Tibial nerve (tissue), 4 donors: ENCODE data around the gene NT5C. TPM values are rescaled to one million over a fixed set of nuclear protein-coding genes. Genes with fewer than 3 reads are reported as not detected.

Experiments
- DNase-seq, 2 donors: peaks; one replicate each; pipeline ENCODE4 v3.0.0-alpha.2; 2019; ENCODE audit warnings: low spot score in 2 of 2
- H3K27ac ChIP-seq, 4 donors: fragments of 200-600 bp; sonication (generic) in 3 of 4; one replicate each; pipeline ENCODE4 v1.5.1; 2017 to 2019; ENCODE audit warnings: mild to moderate bottlenecking in 1 of 4
- H3K27me3 ChIP-seq, 2 donors: fragments of 200-600 bp; sonication (generic) in 1 of 2; one replicate each; pipeline versions ENCODE4 v1.5.1 to v1.6.0; 2017 to 2019
- H3K36me3 ChIP-seq, 3 donors: fragments of 200-600 bp; sonication (generic); one replicate each; pipeline ENCODE4 v1.5.1; 2018 to 2019
- H3K4me1 ChIP-seq, 4 donors: fragments of 200-600 bp; sonication (generic) in 3 of 4; one replicate each; pipeline ENCODE4 v1.5.1; 2017 to 2019
- H3K4me3 ChIP-seq, 4 donors: fragments of 200-600 bp; sonication (generic) in 3 of 4; one replicate each; pipeline ENCODE4 v1.5.1; 2017 to 2019; ENCODE audit warnings: mild to moderate bottlenecking in 1 of 4, moderate library complexity in 1 of 4
- H3K9me3 ChIP-seq, 4 donors: fragments of 200-600 bp; sonication (generic) in 3 of 4; one replicate each; pipeline ENCODE4 v1.5.1; 2017 to 2019
- CTCF ChIP-seq, 5 experiments: fragments of 200-600 bp in 3 of 5; fragments of 450-650 bp in 2 of 5; sonication (generic) in 3 of 5; IDR thresholded peaks; one replicate each; pipeline ENCODE4 v1.5.1; 2016 to 2019; ENCODE audit warnings: antibody characterized with exemption in 5 of 5, mild to moderate bottlenecking in 3 of 5, moderate library complexity in 2 of 5
- EP300 ChIP-seq, 2 donors: sonication (generic); formaldehyde crosslinking; IDR thresholded peaks; one replicate each; pipeline ENCODE4 v1.6.1; 2017; ENCODE audit warnings: antibody characterized with exemption in 2 of 2, mild to moderate bottlenecking in 1 of 2
- POLR2A ChIP-seq, 2 donors: fragments of 450-650 bp; IDR thresholded peaks; one replicate each; pipeline ENCODE4 v1.6.1; 2017; ENCODE audit warnings: antibody characterized with exemption in 2 of 2, mild to moderate bottlenecking in 2 of 2, moderate library complexity in 2 of 2
- WGBS, 2 donors: methylation state at CpG; one replicate each; pipeline ENCODE4 v1.1.5; 2018; 5-methylcytosine and 5-hydroxymethylcytosine counted together
- total RNA-seq, 4 donors: library from RNA; depleted of rRNA; stranded (reverse); fragments of >200 nt; gene quantifications; one replicate each; pipeline ENCODE4 v1.1.0, GENCODE V29; 2016

NT5C gene
- total RNA-seq, 4 donors from 2014 or later, result 137 to 194 (median 166) TPM

- 66 to 82% methylated on average over 13 to 16 of the region's 16 CpGs for WGBS, 2 donors
- H3K27ac ChIP-seq, result peak overlapping the region in 1 of 4 donors; percentile 25
- no peaks in the 10 kb centered on the region for H3K27me3 ChIP-seq
- H3K36me3 ChIP-seq, result peaks cover 0 to 18% (median 0%) of the 10 kb centered on the region in 3 donors
- H3K4me1 ChIP-seq, result peaks cover 0 to 52% (median 34%) of the 10 kb centered on the region in 4 donors
- H3K9me3 ChIP-seq, result no peaks in the 10 kb centered on the region
- DNase-seq, result no peak
- no peak for TF ChIP-seq POLR2A (IDR thresholded peaks at IDR 0.05)
- no peak for TF ChIP-seq EP300 (IDR thresholded peaks at IDR 0.05)
- TF ChIP-seq CTCF (IDR thresholded peaks at IDR 0.05), result no peak
- H3K4me3 ChIP-seq, result no peak overlapping the region
These were observed 36.6 kb downstream of the NT5C start for GRCh38 chr17:75094871-75095399.

- WGBS, 2 donors, result 82% methylated on average over 10 to 15 of the region's 18 CpGs
- no peak for DNase-seq
- TF ChIP-seq CTCF (IDR thresholded peaks at IDR 0.05) (no peak), EP300 (IDR thresholded peaks at IDR 0.05) (no peak), POLR2A (IDR thresholded peaks at IDR 0.05) (no peak)
- no peaks in the 10 kb centered on the region for H3K27me3 ChIP-seq
- no peak overlapping the region for H3K4me3 ChIP-seq
- peaks cover 0 to 60% (median 43%) of the 10 kb centered on the region in 4 donors for H3K4me1 ChIP-seq
- H3K27ac ChIP-seq, result peak overlapping the region in 3 of 4 donors; percentile 68 to 81 (median 76)
- H3K9me3 ChIP-seq, result no peaks in the 10 kb centered on the region
- H3K36me3 ChIP-seq, result peaks cover 0 to 7% (median 0%) of the 10 kb centered on the region in 3 donors
These were observed 37.9 kb downstream of the NT5C start for GRCh38 chr17:75093548-75094158.

GRCh38 chr17:75091855-75092327 lies 39.7 kb downstream of the NT5C start:
- no peak overlapping the region for H3K4me3 ChIP-seq
- peak overlapping the region in 3 of 4 donors; percentile 70 to 76 (median 73) for H3K27ac ChIP-seq
- no peak for TF ChIP-seq EP300 (IDR thresholded peaks at IDR 0.05)
- no peak for TF ChIP-seq CTCF (IDR thresholded peaks at IDR 0.05)
- no peak for TF ChIP-seq POLR2A (IDR thresholded peaks at IDR 0.05)
- WGBS, 2 donors, result 79 to 84% methylated on average over 10 of the region's 10 CpGs
- DNase-seq, result no peak
- peaks cover 0 to 78% (median 50%) of the 10 kb centered on the region in 4 donors for H3K4me1 ChIP-seq
- no peaks in the 10 kb centered on the region for H3K9me3 ChIP-seq
- H3K27me3 ChIP-seq, result no peaks in the 10 kb centered on the region
- H3K36me3 ChIP-seq, result no peaks in the 10 kb centered on the region

GRCh38 chr17:75090871-75091854 lies 40.4 kb downstream of the NT5C start:
- TF ChIP-seq POLR2A (IDR thresholded peaks at IDR 0.05) (no peak), CTCF (IDR thresholded peaks at IDR 0.05) (no peak), EP300 (IDR thresholded peaks at IDR 0.05) (peak in 1 of 2 donors; percentile 4)
- Histone ChIP-seq H3K36me3 (no peaks in the 10 kb centered on the region), H3K9me3 (no peaks in the 10 kb centered on the region), H3K4me3 (no peak overlapping the region), H3K27ac (peak overlapping the region in 3 of 4 donors; percentile 73 to 80 (median 76)), H3K27me3 (no peaks in the 10 kb centered on the region), H3K4me1 (peaks cover 0 to 77% (median 47%) of the 10 kb centered on the region in 4 donors)
- 41 to 48% methylated on average over 18 to 19 of the region's 19 CpGs for WGBS, 2 donors
- DNase-seq, result no peak
